Left lung (tissue), 10 donors: ENCODE measurements around the gene TNK1. TPM values are rescaled to one million over a fixed set of nuclear protein-coding genes. Genes with fewer than 3 reads are reported as not detected.
A peak's percentile ranks its signal among the peaks of the same experiment; 100 is the strongest.

Experiments
- ATAC-seq: fragments of 200-7000 bp; cut with Tn5 transposase; one replicate; pipeline ENCODE4 v1.9.1; 2020; ENCODE audit warnings: moderate library complexity
- DNase-seq, 4 donors: peaks; one replicate each; pipeline ENCODE4 v3.0.0-alpha.2; 2013 to 2020
- H3K27ac ChIP-seq, 2 donors: fragments of 200-600 bp; sonication (generic) in 1 of 2; one replicate each; pipeline versions ENCODE4 v1.5.0 to v1.8.0; 2020 to 2021
- H3K27me3 ChIP-seq, 2 donors: fragments of 200-600 bp; sonication (generic) in 1 of 2; one replicate each; pipeline versions ENCODE4 v1.5.0 to v1.8.0; 2020 to 2021
- H3K36me3 ChIP-seq, 2 donors: fragments of 200-600 bp; sonication (generic) in 1 of 2; one replicate each; pipeline versions ENCODE4 v1.5.0 to v1.8.0; 2020 to 2021
- H3K4me1 ChIP-seq, 2 donors: fragments of 200-600 bp; one replicate each; pipeline ENCODE4 v1.8.0; 2021
- H3K4me3 ChIP-seq, 2 donors: fragments of 200-600 bp; sonication (generic) in 1 of 2; one replicate each; pipeline versions ENCODE4 v1.5.0 to v1.8.0; 2020 to 2021; ENCODE audit warnings: mild to moderate bottlenecking in 1 of 2
- H3K9me3 ChIP-seq, 2 donors: fragments of 200-600 bp; sonication (generic) in 1 of 2; one replicate each; pipeline versions ENCODE4 v1.5.0 to v1.8.0; 2020 to 2021
- intact Hi-C, 2 donors: fragments of 100-400 bp; cut with DNase I; formaldehyde crosslinking; loops; one replicate each; pipeline versions ENCODE4 v1.11.2 to v1.14.2; 2022
- polyA plus RNA-seq, 6 donors: library from polyadenylated mRNA; unstranded; fragments of 120-200 nt; gene quantifications; one replicate each; pipeline ENCODE4 v1.2.1, GENCODE V29; 2013; ENCODE audit not compliant: insufficient read length in 6 of 6
- total RNA-seq, 2 donors: library from RNA; stranded (reverse); fragmentation: NEBNext Ultra II Directional; extraction: Animal tissue kit (Norgen Biotek cat#: 25700); gene quantifications; one replicate each; pipeline ENCODE4 v1.2.1, GENCODE V29; 2021
- TF ChIP-seq, protein P1 (sequence below), 2 donors: fragments of 200-600 bp; sonication (generic) in 1 of 2; IDR thresholded peaks; one replicate each; pipeline versions ENCODE4 v1.5.0 to v1.8.0; 2021; ENCODE audit warnings: antibody characterized with exemption in 2 of 2
- donor health status: DM: no; HTN: yes; CAD: no.
- donor health status: DM: no; HTN: no; CAD: no.

TNK1 gene
- total and polyA plus RNA-seq, 8 donors = 5.3 to 8.7 (median 6.3) TPM

DNA sequence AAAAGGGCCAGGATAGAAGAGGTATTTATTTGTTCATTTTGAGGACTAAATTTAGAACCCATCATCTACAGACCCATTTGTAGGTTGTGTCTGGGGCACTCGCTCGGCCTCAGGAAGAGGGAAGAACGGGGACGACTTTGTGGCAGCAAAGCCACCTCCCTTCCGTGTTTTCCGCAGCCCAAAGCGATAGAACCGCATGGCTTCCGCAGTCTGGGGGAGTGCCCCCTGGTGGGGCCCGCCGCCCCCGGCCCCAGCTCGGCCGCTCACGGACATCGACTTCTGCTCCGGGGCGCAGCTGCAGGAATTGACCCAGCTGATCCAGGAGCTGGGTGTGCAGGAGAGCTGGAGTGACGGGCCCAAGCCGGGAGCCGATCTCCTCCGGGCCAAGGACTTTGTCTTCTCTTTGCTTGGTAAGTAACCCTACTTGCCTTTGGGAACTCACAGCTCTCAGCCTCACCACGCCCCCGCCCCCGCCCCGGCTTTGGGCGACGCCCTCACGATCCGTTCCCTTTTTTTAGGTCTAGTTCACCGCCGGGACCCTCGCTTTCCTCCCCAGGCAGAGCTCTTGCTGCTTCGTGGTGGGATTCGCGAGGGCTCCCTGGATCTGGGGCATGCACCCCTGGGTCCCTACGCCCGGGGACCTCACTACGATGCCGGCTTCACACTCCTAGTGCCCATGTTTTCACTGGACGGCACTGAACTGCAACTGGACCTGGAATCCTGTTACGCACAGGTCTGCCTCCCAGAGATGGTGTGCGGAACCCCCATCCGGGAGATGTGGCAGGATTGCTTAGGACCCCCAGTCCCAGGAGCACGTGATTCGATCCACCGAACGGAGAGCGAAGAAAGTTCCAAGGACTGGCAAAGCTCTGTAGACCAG lies 55.0 kb downstream of the TNK1 start:
- TF ChIP-seq, protein P1, sequence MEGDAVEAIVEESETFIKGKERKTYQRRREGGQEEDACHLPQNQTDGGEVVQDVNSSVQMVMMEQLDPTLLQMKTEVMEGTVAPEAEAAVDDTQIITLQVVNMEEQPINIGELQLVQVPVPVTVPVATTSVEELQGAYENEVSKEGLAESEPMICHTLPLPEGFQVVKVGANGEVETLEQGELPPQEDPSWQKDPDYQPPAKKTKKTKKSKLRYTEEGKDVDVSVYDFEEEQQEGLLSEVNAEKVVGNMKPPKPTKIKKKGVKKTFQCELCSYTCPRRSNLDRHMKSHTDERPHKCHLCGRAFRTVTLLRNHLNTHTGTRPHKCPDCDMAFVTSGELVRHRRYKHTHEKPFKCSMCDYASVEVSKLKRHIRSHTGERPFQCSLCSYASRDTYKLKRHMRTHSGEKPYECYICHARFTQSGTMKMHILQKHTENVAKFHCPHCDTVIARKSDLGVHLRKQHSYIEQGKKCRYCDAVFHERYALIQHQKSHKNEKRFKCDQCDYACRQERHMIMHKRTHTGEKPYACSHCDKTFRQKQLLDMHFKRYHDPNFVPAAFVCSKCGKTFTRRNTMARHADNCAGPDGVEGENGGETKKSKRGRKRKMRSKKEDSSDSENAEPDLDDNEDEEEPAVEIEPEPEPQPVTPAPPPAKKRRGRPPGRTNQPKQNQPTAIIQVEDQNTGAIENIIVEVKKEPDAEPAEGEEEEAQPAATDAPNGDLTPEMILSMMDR (IDR thresholded peaks at IDR 0.05) = no peak
- Histone ChIP-seq H3K36me3 (no peaks in the 10 kb centered on the region), H3K9me3 (no peaks in the 10 kb centered on the region), H3K4me1 (peaks cover 28 to 59% of the 10 kb centered on the region in 2 donors), H3K27ac (peak overlapping the region; percentile 61 to 89), H3K4me3 (peak overlapping the region; percentile 35 to 72), H3K27me3 (peaks cover 17 to 30% of the 10 kb centered on the region in 2 donors)
- DNase-seq (peak in 2 of 4 donors; percentile 69 to 89), ATAC-seq (peak; percentile 42)
- intact Hi-C loops = loop anchor here in 1 of 2 donors (10.0 kb wide), 1 partner anchor 81 kb away; the partner anchor contains the start of genes KCTD11 and TMEM95

DNA sequence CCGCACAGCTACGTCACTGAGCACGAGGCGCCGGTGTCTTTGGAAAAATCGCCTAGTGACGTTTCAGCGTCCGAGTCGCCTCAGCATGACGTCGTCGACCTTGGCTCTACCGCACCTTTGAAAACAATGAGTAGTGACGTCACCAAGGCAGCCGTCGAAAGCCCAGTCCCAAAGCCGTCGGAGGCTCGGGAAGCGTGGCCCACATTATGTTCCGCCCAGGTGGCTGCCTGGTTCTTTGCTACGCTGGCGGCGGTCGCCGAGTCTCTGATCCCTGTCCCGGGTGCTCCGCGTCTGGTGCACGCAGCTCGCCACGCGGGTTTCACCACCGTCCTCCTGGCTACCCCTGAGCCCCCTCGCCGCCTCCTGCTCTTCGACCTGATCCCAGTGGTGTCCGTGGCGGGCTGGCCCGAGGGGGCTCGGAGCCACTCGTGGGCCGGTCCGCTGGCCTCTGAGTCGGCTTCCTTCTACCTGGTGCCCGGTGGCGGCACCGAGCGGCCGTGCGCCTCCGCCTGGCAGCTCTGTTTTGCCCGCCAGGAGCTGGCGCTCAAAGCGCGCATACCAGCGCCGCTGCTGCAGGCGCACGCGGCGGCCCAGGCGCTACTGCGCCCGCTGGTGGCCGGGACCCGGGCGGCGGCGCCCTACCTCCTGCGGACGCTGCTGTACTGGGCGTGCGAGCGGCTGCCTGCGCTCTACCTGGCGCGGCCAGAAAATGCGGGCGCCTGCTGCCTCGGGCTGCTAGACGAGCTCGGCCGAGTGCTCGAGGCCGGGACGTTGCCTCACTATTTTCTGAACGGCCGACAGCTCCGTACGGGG lies 55.9 kb downstream of the TNK1 start:
- Histone ChIP-seq H3K36me3 (no peaks in the 10 kb centered on the region), H3K27ac (peak overlapping the region; percentile 61 to 89), H3K9me3 (no peaks in the 10 kb centered on the region), H3K27me3 (peaks cover 17 to 38% of the 10 kb centered on the region in 2 donors), H3K4me1 (peaks cover 28 to 59% of the 10 kb centered on the region in 2 donors), H3K4me3 (peak overlapping the region; percentile 35 to 72)
- intact Hi-C loops = loop anchor here in 1 of 2 donors (10.0 kb wide), 1 partner anchor 82 kb away; the partner anchor contains the start of genes KCTD11 and TMEM95
- peak; percentile 67 to 98 (median 86) for DNase-seq
- TF ChIP-seq, protein P1 (IDR thresholded peaks at IDR 0.05) = peak; percentile 80 to 81
- peak; percentile 83 for ATAC-seq

DNA sequence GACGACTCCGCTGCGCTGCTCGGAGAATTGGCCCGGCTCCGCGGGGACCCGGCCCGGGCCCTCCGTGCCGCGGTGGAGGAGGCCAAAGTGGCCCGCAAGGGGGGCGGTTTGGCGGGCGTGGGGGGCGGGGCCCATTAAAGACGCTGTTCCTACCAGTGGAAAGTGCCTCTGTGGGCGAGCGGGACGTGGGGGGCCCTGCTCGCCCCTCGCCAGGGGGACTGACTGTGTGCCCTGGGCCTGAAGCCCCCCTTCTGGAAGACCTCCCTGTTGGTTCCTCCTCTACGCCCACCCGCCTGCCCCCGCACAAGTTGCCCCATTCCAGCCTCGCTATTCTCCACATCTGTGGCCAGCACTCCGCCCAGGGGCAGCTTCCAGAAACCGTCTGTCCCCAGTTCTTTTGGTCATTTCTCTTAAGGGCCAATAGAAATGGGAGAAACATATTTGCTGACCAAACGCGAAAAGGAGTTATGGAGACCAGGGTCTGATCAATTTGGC lies 56.5 kb downstream of the TNK1 start:
- no peaks in the 10 kb centered on the region for H3K9me3 ChIP-seq
- H3K27me3 ChIP-seq = peaks cover 17 to 45% of the 10 kb centered on the region in 2 donors
- H3K4me3 ChIP-seq = peak overlapping the region; percentile 35 to 72
- TF ChIP-seq, protein P1 (IDR thresholded peaks at IDR 0.05) = no peak
- H3K27ac ChIP-seq = peak overlapping the region in 1 of 2 donors; percentile 61
- no peak for ATAC-seq
- no peaks in the 10 kb centered on the region for H3K36me3 ChIP-seq
- intact Hi-C loops = loop anchor here in 1 of 2 donors (10.0 kb wide), 1 partner anchor 83 kb away; the partner anchor contains the start of genes KCTD11 and TMEM95
- no peak for DNase-seq
- H3K4me1 ChIP-seq = peaks cover 28 to 59% of the 10 kb centered on the region in 2 donors

DNA sequence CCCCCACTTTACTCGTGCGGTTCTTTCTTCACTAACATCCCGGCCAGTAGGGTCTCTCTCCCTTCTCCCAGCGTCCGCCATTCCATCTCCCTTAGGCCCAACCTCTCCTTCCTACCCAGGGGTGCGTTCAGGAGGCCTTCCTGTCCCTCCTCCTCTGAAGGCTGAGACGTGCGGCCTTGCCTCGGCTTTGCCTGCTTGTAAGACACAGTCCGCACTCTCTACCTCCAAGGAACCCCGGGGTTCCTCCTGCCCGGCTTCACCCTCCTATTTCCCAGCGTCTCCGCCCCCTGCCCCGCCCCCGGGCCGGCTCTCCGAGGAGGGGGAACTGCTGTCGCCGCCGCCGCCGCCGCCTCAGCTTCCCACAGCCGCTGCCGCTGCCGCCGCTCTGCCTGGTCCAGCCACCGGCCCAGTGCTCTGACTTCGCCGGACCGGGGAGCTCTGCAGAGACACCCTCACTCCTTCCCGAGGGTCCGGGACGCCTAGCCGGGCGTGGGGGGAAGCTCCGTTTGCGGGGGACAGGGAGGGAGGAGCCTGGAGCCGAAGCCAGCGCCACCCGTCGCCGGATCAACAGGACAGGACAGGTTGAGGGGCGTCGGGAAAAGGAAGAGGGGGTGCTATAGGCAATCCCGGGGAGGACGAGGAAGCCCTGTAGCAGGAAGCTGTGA lies 57.2 kb downstream of the TNK1 start:
- DNase-seq = peak in 3 of 4 donors; percentile 26 to 99 (median 81)
- intact Hi-C loops = loop anchor here in 1 of 2 donors (10.0 kb wide), 1 partner anchor 83 kb away; the partner anchor contains the start of genes KCTD11 and TMEM95
- Histone ChIP-seq H3K9me3 (no peaks in the 10 kb centered on the region), H3K36me3 (no peaks in the 10 kb centered on the region), H3K27ac (no peak overlapping the region), H3K27me3 (peaks cover 17 to 49% of the 10 kb centered on the region in 2 donors), H3K4me1 (peaks cover 28 to 59% of the 10 kb centered on the region in 2 donors), H3K4me3 (peak overlapping the region; percentile 16 to 72)
- peak; percentile 2 for ATAC-seq
- TF ChIP-seq, protein P1 (IDR thresholded peaks at IDR 0.05) = no peak
